GM18858 (cell line): ENCODE results near the gene PRDX1.
"Not testable (repeated sequence)": the region's sequence is repeated elsewhere in the genome, so short reads cannot be mapped to it uniquely, and the experiment has no call there.

Source experiments
- ATAC-seq: cut with Tn5 transposase; IDR thresholded peaks from one replicate; pipeline ENCODE4 v1.9.1; 2021; ENCODE audit not compliant: unreplicated experiment

The PRDX1 gene

GRCh38 chr1:45507195-45507594, 14.5 kb downstream of the PRDX1 start:
- ATAC-seq = no peak

- no peak for ATAC-seq
These were observed 18.0 kb downstream of the PRDX1 start for GRCh38 chr1:45503462-45504360.

GRCh38 chr1:45501505-45501859, 20.2 kb downstream of the PRDX1 start:
- ATAC-seq = no peak

GRCh38 chr1:45499415-45499769, 22.3 kb downstream of the PRDX1 start:
- ATAC-seq = no peak

GRCh38 chr1:45498279-45498678, 23.4 kb downstream of the PRDX1 start:
- no peak for ATAC-seq

- ATAC-seq = no peak
These were observed 28.5 kb downstream of the PRDX1 start for GRCh38 chr1:45493116-45493697.

- no peak for ATAC-seq
These were observed 29.0 kb downstream of the PRDX1 start for GRCh38 chr1:45492691-45493090.

GRCh38 chr1:45491487-45492260, 30.0 kb downstream of the PRDX1 start:
- no peak for ATAC-seq

GRCh38 chr1:45490626-45491486, 30.8 kb downstream of the PRDX1 start, which contains the start of gene TESK2:
TESK2 (minus strand) TSS chr1:45491163; CDS start chr1:45457785, 33,378 bp downstream.
- ATAC-seq = peak; percentile 83

GRCh38 chr1:45490121-45490625, 31.5 kb downstream of the PRDX1 start:
- ATAC-seq = no peak

GRCh38 chr1:45489379-45489778, 32.3 kb downstream of the PRDX1 start:
- ATAC-seq = not testable (repeated sequence)

GRCh38 chr1:45488666-45489377, 32.9 kb downstream of the PRDX1 start:
- ATAC-seq = no peak

- ATAC-seq = no peak
These were observed 35.7 kb downstream of the PRDX1 start for GRCh38 chr1:45485949-45486348.

GRCh38 chr1:45479039-45479748, 42.5 kb downstream of the PRDX1 start:
- no peak for ATAC-seq

GRCh38 chr1:45478121-45478814, 43.4 kb downstream of the PRDX1 start:
- no peak for ATAC-seq

- ATAC-seq = no peak
These were observed 44.0 kb downstream of the PRDX1 start for GRCh38 chr1:45477646-45478045.

- ATAC-seq = not testable (repeated sequence)
These were observed 47.5 kb downstream of the PRDX1 start for GRCh38 chr1:45474194-45474593.

- no peak for ATAC-seq
These were observed 48.4 kb downstream of the PRDX1 start for GRCh38 chr1:45473302-45473701.
